Activated gamma-delta T cell (primary cell): ENCODE data around the gene NOXO1.
"Not testable (repeated sequence)": the region's sequence is repeated elsewhere in the genome, so short reads cannot be mapped to it uniquely, and the experiment has no call there.

Experiments used
- DNase-seq: peaks from one replicate; lab custom pipeline; 2025; lab: John Stamatoyannopoulos, UW

Gene NOXO1

GRCh38 chr16:1962161-1963153 is 18.8 kb downstream of the NOXO1 start:
- DNase-seq = not testable (repeated sequence)

GRCh38 chr16:1961651-1962067 is 19.6 kb downstream of the NOXO1 start:
- no peak for DNase-seq

- no peak for DNase-seq
Measured at GRCh38 chr16:1960665-1961630, 20.3 kb downstream of the NOXO1 start.

GRCh38 chr16:1959269-1960039 is 21.8 kb downstream of the NOXO1 start, which contains the start of gene NDUFB10:
TSS of gene NDUFB10 (plus strand) at chr16:1959538. CDS start at chr16:1959625, 87 bp downstream.
- DNase-seq = peak; percentile 83

- no peak for DNase-seq
Measured at GRCh38 chr16:1958715-1959268, 22.5 kb downstream of the NOXO1 start.

GRCh38 chr16:1958143-1958491 is 23.2 kb downstream of the NOXO1 start:
- DNase-seq = not testable (repeated sequence)

GRCh38 chr16:1957434-1958142 is 23.7 kb downstream of the NOXO1 start:
- DNase-seq = not testable (repeated sequence)

- DNase-seq = no peak
Measured at GRCh38 chr16:1953734-1954133, 27.5 kb downstream of the NOXO1 start.

GRCh38 chr16:1950559-1950958 is 30.7 kb downstream of the NOXO1 start:
- DNase-seq = no peak

- no peak for DNase-seq
Measured at GRCh38 chr16:1950047-1950446, 31.2 kb downstream of the NOXO1 start.

- no peak for DNase-seq
Measured at GRCh38 chr16:1949507-1949906, 31.8 kb downstream of the NOXO1 start.

GRCh38 chr16:1947369-1947670 is 33.9 kb downstream of the NOXO1 start:
- no peak for DNase-seq

- no peak for DNase-seq
Measured at GRCh38 chr16:1946495-1947368, 34.5 kb downstream of the NOXO1 start.

- no peak for DNase-seq
Measured at GRCh38 chr16:1945559-1946391, 35.5 kb downstream of the NOXO1 start.

- no peak for DNase-seq
Measured at GRCh38 chr16:1944612-1945199, 36.6 kb downstream of the NOXO1 start.

- peak; percentile 94 for DNase-seq
Measured at GRCh38 chr16:1942810-1943726, 38.2 kb downstream of the NOXO1 start, which contains the start of gene MSRB1. TSS of gene MSRB1 (minus strand) at chr16:1943199. CDS start at chr16:1943156, 43 bp downstream.
